GM19025 (cell line): Measurements from ENCODE around the gene VCX3A.
"Not testable (repeated sequence)": the region's sequence is repeated elsewhere in the genome, so short reads cannot be mapped to it uniquely, and the experiment has no call there.

ENCODE experiments used
- ATAC-seq: cut with Tn5 transposase; IDR thresholded peaks from one replicate; pipeline ENCODE4 v1.9.1; 2021; ENCODE audit warnings: mild to moderate bottlenecking, low read depth, moderate library complexity; ENCODE audit not compliant: unreplicated experiment

Gene VCX3A

GRCh38 chrX:6535018-6535417, at the start of gene VCX3A:
Gene VCX3A, minus strand, starts transcription at chrX:6535118. Its CDS starts 621 bp downstream, at chrX:6534497.
- not testable (repeated sequence) for ATAC-seq

DNA sequence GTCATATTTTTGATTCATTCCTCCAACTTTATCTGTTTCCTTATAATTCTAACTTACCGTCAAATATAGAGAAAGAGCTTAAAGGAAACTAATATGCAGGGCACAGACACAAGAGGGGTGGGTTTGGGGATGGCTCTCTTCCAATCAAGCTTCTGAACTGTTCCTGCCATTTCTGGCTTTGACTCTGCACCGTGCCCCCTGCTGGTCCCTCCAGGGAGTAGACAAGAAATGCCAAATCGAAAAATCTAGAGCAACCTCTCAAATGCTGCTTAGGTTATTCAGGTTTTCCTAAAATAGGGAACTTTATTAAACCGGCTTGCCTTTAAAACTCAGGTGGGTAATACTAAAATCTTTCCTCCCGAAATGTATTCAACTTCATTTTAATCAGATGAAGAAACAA, 39.8 kb upstream of the VCX3A start:
- ATAC-seq: no peak

- no peak for ATAC-seq
Measured at GRCh38 chrX:6568031-6568430, 33.1 kb upstream of the VCX3A start.

DNA sequence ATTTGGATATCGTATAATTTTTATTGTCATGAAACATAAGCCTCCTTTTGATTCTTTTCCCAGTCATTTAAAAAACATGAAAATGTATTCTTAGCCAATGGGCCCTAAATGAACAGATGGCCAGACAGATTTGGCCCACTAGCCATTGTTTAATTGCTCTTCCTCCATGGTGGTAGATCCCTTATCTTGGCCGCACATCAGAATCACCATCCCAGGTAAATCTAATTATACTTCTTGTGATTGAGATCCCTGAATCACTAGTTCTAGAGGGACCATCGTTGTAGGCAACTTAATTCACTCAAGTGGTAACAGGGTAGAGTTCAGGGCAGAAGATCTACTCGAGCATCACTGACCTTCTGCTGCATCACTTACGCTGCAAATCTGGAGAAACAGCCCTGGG, 24.1 kb upstream of the VCX3A start:
- ATAC-seq: no peak

DNA sequence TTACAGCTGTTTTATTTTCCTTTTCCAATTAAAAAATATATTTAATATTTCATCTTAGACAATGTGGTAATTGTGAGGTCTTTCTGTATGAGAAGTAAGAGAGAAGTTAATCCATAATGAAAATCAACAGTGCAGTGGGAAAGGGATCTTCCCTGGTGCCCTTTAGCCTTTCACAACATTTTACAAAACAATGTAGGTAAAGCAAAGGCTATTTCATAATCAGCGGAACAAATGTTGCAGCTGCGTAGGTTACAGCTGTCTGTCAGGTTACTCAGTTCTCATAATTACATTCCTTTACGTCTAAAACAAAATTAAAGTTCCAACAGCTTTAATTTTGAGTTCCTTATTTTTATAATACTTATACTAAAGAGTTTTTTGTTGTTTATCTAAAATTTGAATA, 22.8 kb upstream of the VCX3A start:
- ATAC-seq: no peak

GRCh38 chrX:6550999-6551398, 16.1 kb upstream of the VCX3A start:
- no peak for ATAC-seq

DNA sequence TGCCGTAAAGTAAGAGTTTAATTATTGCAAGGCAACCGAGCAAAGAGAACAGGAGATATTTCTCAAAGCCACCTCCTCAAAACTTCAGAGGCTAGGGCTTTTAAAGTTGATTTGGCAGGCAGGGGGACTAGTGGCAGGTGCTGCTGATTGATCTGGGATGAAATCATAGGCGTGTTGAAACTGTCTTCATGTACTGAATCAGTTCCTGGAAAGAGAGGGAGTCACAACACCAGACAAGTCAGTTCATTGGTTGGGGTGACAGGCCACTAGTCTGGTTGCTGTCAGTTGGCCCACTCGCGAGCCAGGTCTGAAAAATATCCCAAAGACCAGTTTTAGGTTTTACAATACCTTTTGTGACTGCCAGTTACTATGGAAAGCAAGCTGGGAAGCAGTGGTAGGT, 10.8 kb upstream of the VCX3A start:
- ATAC-seq: no peak

DNA sequence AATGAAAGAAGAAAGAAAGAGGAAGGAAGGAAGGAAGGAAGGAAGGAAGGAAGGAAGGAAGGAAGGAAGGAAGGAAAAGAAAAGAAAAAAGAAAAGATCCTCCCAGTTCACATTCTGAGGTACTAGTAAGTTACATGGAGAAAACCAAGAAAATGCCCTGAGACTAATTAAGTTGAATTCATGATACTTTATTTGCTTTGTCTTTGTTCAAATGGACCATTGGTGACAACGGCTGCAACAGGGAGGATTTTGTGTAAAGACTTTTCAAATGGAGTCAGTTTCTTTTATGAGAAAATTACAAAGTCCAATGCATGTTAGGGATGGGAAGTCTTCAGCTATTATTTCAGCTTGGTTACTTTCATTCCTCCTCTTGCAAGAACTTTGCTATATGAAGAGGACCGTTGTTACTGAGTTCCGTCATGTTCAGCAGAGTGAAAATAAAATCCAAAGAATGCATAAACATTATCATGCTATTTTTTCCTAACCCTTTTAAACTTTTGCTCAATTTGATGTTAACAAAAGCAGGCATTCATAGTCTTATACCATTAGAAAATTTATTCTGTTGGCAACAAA, 8.3 kb downstream of the VCX3A start:
- ATAC-seq: no peak

DNA sequence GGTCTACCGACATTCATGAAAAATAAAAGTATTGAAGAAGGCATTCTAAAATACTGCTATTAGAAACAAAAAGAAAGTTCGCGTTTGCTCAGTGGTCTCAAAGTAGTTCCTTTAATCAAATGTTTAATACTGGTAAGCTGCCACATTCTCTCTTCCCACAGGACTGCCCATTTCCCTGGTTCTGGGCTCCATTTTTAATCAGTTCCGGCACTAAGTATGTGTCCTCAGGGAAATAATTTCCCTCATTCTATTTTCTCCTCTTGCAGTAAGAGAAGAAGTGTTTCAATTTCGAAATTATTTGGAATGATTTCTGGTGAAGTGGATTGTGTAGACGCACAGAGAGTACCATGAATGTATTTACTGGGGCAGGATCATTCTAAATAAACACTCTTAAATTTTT, 17.5 kb downstream of the VCX3A start:
- ATAC-seq: no peak

GRCh38 chrX:6506444-6506843, 28.5 kb downstream of the VCX3A start:
- no peak for ATAC-seq

DNA sequence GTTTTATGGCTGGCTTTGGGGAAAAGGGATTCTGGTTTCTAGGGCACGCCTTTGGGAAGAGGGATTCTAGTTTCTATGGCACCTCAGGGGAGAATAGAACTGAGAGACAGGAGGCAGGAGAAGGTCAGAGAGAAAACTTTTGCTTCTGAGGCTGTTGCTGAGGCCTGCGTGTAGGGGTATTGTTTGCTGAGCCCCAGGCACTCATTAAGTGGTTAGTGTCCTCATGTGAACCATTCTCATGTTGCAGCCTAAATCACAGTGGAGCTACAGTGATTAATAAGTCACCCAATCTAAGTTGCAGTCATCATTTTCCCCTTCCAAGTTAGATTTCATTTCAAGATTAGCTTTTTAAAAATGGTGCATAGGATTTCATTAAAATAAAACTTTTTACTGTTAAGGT, 29.0 kb downstream of the VCX3A start:
- ATAC-seq: no peak

- no peak for ATAC-seq
Measured at GRCh38 chrX:6500719-6501118, 34.2 kb downstream of the VCX3A start.

DNA sequence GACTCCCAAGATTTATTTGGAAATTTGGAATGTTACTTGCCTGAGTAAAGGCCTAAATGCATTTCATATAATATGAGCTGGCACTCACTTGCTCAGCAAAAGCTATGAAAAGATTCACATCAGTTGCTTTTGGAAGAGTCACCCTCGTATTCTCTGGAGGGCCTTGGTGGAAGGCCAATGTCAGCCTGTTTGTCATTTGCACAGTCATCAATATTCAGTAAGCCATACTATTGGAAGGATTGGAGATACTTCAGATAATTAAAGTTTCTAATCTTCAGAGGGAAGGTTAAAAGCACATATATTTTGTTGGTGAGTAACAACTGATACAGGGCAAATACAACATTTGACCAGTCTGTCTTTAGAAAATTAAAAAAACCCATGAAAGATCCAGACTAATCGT, 36.6 kb downstream of the VCX3A start:
- ATAC-seq: no peak
